RWPE1 (cell line): ENCODE results near the gene ZNF680.

Source experiments
- CTCF ChIA-PET: fragments of 350-600 bp; sonication (Branson Sonifier 250); formaldehyde crosslinking; extraction: SDS; loops from one replicate; lab custom pipeline; 2021; lab: Yijun Ruan, JAX
- POLR2A ChIA-PET: fragments of 400-600 bp; formaldehyde crosslinking; extraction: SDS; loops from one replicate; lab custom pipeline; 2020; ENCODE audit warnings: antibody characterized with exemption; ENCODE audit not compliant: low non-redundant PET; lab: Yijun Ruan, JAX
- DNase-seq: peaks from one replicate; pipeline ENCODE4 v3.0.0; 2012; ENCODE audit warnings: low spot score
- H3K27ac ChIP-seq: fragments of 450-650 bp; 2 replicates; pipeline ENCODE4 v1.5.1; 2017
- CTCF ChIP-seq: fragments of 450-650 bp; conservative IDR thresholded peaks from 2 replicates; pipeline ENCODE4 v1.5.1; 2017; ENCODE audit warnings: low read depth, mild to moderate bottlenecking

ZNF680 gene

GRCh38 chr7:64603271-64603670 lies 40.4 kb upstream of the ZNF680 start:
- no peak for TF ChIP-seq CTCF
- DNase-seq: no peak
- POLR2A ChIA-PET: no interaction called here
- CTCF ChIA-PET: no interaction called here
- no peak overlapping the region for H3K27ac ChIP-seq

- POLR2A ChIA-PET: no interaction called here
Observed at GRCh38 chr7:64602518-64602917, 39.6 kb upstream of the ZNF680 start.

GRCh38 chr7:64602086-64602485 lies 39.2 kb upstream of the ZNF680 start:
- ChIA-PET CTCF (no interaction called here), POLR2A (no interaction called here)
- no peak for TF ChIP-seq CTCF
- DNase-seq: no peak
- no peak overlapping the region for H3K27ac ChIP-seq

More at GRCh38 chr7:64602518-64602917, 39.6 kb upstream of the ZNF680 start:
- H3K27ac ChIP-seq: no peak overlapping the region
- TF ChIP-seq CTCF: no peak
- DNase-seq: no peak
- CTCF ChIA-PET: no interaction called here

GRCh38 chr7:64599359-64599758 lies 36.5 kb upstream of the ZNF680 start:
- CTCF ChIA-PET: no interaction called here
- TF ChIP-seq CTCF: no peak
- H3K27ac ChIP-seq: no peak overlapping the region
- DNase-seq: no peak
- POLR2A ChIA-PET: no interaction called here

- H3K27ac ChIP-seq: no peak overlapping the region
- ChIA-PET POLR2A (no interaction called here), CTCF (no interaction called here)
- no peak for TF ChIP-seq CTCF
- no peak for DNase-seq
Observed at GRCh38 chr7:64590971-64591370, 28.1 kb upstream of the ZNF680 start.

GRCh38 chr7:64581926-64582894 lies 19.3 kb upstream of the ZNF680 start:
- no peak for TF ChIP-seq CTCF
- ChIA-PET CTCF (no interaction called here), POLR2A (no interaction called here)
- no peak overlapping the region for H3K27ac ChIP-seq
- no peak for DNase-seq
